Right atrium auricular region (tissue), 2 donors: ENCODE measurements around the gene ASB1. TPM values are rescaled to one million over a fixed set of nuclear protein-coding genes. Genes with fewer than 3 reads are reported as not detected.
"Not testable (repeated sequence)": the region's sequence is repeated elsewhere in the genome, so short reads cannot be mapped to it uniquely, and the experiment has no call there.

Experiments
- DNase-seq: peaks from one replicate; pipeline ENCODE4 v3.0.0-alpha.2; 2019; ENCODE audit warnings: low spot score
- H3K27ac ChIP-seq, 2 donors: fragments of 200-600 bp; sonication (generic); 1 replicate in 1 of 2; 2 replicates in 1 of 2; pipeline ENCODE4 v1.5.1; 2016 to 2019
- H3K27me3 ChIP-seq, 2 donors: fragments of 200-600 bp; sonication (generic); one replicate each; pipeline versions ENCODE4 v1.5.1 to v1.6.0; 2017 to 2019
- H3K36me3 ChIP-seq: fragments of 200-600 bp; sonication (generic); one replicate; pipeline ENCODE4 v1.5.1; 2016
- H3K4me1 ChIP-seq, 2 donors: fragments of 200-600 bp; sonication (generic); one replicate each; pipeline versions ENCODE4 v1.5.1 to v1.6.0; 2017 to 2019
- H3K4me3 ChIP-seq, 2 donors: fragments of 200-600 bp; sonication (generic); 1 replicate in 1 of 2; 2 replicates in 1 of 2; pipeline ENCODE4 v1.5.1; 2017 to 2019; ENCODE audit warnings: mild to moderate bottlenecking in 1 of 2, moderate library complexity in 1 of 2
- H3K9me3 ChIP-seq, 2 donors: fragments of 200-600 bp; sonication (generic); one replicate each; pipeline ENCODE4 v1.5.1; 2019
- total RNA-seq, 2 donors: library from RNA; depleted of rRNA; stranded (reverse); fragments of >200 nt; gene quantifications; one replicate each; pipeline ENCODE4 v1.1.0, GENCODE V29; 2016
- TF ChIP-seq, protein P1 (sequence below), 2 donors: fragments of 200-600 bp; sonication (generic); IDR thresholded peaks; one replicate each; pipeline ENCODE4 v1.5.1; 2019; ENCODE audit warnings: antibody characterized with exemption in 2 of 2

Gene ASB1
- total RNA-seq, 2 donors from 2014 or later = 32.3 to 43.6 TPM

DNA sequence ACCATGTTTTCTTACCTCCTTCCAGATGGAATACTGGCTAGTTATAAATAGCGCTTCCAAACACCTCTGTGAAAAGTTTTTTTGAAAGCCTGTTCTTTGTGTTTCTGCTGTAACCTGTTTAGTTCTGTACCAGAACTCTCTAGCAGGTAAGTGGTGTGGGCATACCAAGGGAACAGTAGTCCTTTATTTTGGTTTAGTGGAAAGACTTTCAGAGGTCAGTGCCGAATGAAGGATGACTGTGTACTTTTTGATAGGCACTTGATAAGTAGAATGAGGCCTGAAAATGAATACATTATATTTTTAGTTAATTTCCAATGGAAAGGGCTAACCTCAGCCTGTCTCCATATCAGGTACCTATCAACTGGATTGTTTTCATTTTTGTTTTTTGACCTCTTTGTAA, 27.6 kb upstream of the ASB1 start:
- DNase-seq = no peak
- Histone ChIP-seq H3K36me3 (peaks cover 3% of the 10 kb centered on the region), H3K27ac (no peak overlapping the region), H3K4me1 (no peaks in the 10 kb centered on the region), H3K9me3 (no peaks in the 10 kb centered on the region), H3K27me3 (no peaks in the 10 kb centered on the region), H3K4me3 (no peak overlapping the region)
- TF ChIP-seq, protein P1, sequence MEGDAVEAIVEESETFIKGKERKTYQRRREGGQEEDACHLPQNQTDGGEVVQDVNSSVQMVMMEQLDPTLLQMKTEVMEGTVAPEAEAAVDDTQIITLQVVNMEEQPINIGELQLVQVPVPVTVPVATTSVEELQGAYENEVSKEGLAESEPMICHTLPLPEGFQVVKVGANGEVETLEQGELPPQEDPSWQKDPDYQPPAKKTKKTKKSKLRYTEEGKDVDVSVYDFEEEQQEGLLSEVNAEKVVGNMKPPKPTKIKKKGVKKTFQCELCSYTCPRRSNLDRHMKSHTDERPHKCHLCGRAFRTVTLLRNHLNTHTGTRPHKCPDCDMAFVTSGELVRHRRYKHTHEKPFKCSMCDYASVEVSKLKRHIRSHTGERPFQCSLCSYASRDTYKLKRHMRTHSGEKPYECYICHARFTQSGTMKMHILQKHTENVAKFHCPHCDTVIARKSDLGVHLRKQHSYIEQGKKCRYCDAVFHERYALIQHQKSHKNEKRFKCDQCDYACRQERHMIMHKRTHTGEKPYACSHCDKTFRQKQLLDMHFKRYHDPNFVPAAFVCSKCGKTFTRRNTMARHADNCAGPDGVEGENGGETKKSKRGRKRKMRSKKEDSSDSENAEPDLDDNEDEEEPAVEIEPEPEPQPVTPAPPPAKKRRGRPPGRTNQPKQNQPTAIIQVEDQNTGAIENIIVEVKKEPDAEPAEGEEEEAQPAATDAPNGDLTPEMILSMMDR (IDR thresholded peaks at IDR 0.05) = no peak

- Histone ChIP-seq H3K9me3 (no peaks in the 10 kb centered on the region), H3K4me1 (no peaks in the 10 kb centered on the region), H3K4me3 (no peak overlapping the region), H3K27me3 (no peaks in the 10 kb centered on the region), H3K36me3 (peaks cover 3% of the 10 kb centered on the region), H3K27ac (no peak overlapping the region)
- TF ChIP-seq, protein P1 (IDR thresholded peaks at IDR 0.05) = no peak
- DNase-seq = no peak
These were observed 25.2 kb upstream of the ASB1 start for GRCh38 chr2:238401551-238401950.

GRCh38 chr2:238403632-238404405, 22.9 kb upstream of the ASB1 start:
- no peaks in the 10 kb centered on the region for H3K4me1 ChIP-seq
- peaks cover 3% of the 10 kb centered on the region for H3K36me3 ChIP-seq
- no peaks in the 10 kb centered on the region for H3K27me3 ChIP-seq
- H3K9me3 ChIP-seq = no peaks in the 10 kb centered on the region
- DNase-seq = no peak
- H3K27ac ChIP-seq = no peak overlapping the region
- no peak overlapping the region for H3K4me3 ChIP-seq
- TF ChIP-seq, protein P1 (IDR thresholded peaks at IDR 0.05) = no peak

DNA sequence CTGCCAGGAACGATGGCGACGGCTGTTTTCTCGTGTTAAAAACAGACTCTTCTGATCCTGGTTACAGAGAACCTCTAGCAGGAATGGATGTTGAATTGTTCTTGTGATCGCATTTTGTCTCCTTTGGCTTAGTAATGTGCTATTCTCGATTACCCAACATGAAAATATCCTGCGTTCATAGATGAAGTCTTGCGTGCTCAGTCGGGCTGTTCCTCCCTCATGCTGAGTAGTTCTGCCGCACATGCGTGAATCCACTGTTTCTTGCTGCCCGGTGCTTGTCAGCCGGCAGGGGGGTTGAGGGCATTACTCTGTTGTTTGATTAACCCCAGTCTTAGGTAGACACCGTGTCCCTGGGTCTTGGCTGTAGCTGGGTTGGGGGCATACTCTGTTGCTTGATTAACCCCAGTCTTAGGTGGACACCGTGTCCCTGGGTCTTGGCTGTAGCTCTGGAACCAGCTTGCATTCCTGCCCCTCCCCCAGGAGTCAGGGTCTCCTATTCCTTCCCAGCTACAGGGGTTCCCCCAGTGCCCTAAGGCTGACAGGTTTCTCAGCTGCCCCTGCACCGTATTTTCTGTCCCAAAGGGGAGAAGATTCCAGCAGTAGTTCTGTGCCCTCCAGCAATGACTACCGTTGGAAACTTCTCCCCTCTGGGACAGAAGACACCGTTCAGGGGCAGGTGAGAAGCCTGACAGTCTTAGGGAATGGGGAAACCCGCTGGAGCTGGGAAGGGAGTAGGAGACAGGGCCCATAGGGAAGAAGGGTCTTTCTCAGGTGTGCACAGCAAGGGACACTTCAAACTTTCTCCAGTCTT, 22.1 kb upstream of the ASB1 start:
- Histone ChIP-seq H3K27me3 (no peaks in the 10 kb centered on the region), H3K36me3 (no peaks in the 10 kb centered on the region), H3K4me3 (no peak overlapping the region), H3K4me1 (no peaks in the 10 kb centered on the region), H3K9me3 (no peaks in the 10 kb centered on the region), H3K27ac (no peak overlapping the region)
- TF ChIP-seq, protein P1 (IDR thresholded peaks at IDR 0.05) = no peak
- no peak for DNase-seq

DNA sequence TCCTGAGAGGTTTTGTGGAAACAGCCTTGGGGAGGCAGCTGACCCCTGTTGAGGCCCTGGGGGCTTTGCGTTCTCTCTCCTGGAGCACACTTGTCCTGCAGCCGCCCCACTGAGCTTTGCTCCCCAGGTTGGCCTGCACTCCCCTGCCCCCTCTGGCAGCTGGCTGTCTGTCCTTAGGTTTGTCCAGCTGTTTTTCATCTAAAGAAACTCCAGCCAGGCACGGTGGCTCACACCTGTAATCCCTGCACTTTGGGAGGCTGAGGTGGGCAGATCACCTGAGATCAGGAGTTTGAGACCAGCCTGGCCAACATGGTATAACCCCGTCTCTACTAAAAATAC, 21.5 kb upstream of the ASB1 start:
- not testable (repeated sequence) for DNase-seq, H3K4me3 ChIP-seq, H3K9me3 ChIP-seq, H3K36me3 ChIP-seq, H3K27ac ChIP-seq, H3K4me1 ChIP-seq, H3K27me3 ChIP-seq

GRCh38 chr2:238406221-238406997, 20.3 kb upstream of the ASB1 start:
- no peak overlapping the region for H3K27ac ChIP-seq
- DNase-seq = no peak
- H3K4me1 ChIP-seq = no peaks in the 10 kb centered on the region
- H3K27me3 ChIP-seq = no peaks in the 10 kb centered on the region
- TF ChIP-seq, protein P1 (IDR thresholded peaks at IDR 0.05) = no peak
- no peaks in the 10 kb centered on the region for H3K36me3 ChIP-seq
- H3K9me3 ChIP-seq = no peaks in the 10 kb centered on the region
- no peak overlapping the region for H3K4me3 ChIP-seq
